PC-9 (cell line): Measurements from ENCODE around the gene MBIP.

Experiments
- EZH2 ChIP-seq: fragments of 200-600 bp; sonication (generic); IDR thresholded peaks from 2 replicates; pipeline ENCODE4 v1.8.0; 2017; ENCODE audit warnings: antibody characterized with exemption, low read depth
- TF ChIP-seq, protein P1 (sequence below): fragments of 200-600 bp; sonication (generic); conservative IDR thresholded peaks from 2 replicates; pipeline ENCODE4 v1.6.1; 2017; ENCODE audit warnings: mixed run types, antibody characterized with exemption, mild to moderate bottlenecking, moderate library complexity

DNA sequence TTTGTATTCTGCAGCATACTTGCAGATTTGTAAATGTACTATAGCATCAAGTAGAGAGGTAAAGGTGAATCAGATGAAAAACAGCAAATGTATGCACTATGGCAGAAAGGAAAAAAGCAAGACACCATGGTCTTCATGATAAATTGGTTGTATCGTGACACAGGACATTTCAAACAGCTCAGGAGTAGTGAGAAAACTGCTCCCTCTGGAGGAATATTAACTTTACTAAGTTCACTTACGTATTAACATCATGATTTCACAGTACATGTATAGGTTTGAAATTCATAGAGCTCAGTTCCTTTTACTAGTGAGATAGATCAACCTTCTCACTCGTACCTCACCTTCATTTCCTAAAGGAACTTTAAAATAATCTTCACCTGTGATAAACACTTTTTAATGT lies 6.5 kb downstream of the MBIP start:
- TF ChIP-seq, protein P1, sequence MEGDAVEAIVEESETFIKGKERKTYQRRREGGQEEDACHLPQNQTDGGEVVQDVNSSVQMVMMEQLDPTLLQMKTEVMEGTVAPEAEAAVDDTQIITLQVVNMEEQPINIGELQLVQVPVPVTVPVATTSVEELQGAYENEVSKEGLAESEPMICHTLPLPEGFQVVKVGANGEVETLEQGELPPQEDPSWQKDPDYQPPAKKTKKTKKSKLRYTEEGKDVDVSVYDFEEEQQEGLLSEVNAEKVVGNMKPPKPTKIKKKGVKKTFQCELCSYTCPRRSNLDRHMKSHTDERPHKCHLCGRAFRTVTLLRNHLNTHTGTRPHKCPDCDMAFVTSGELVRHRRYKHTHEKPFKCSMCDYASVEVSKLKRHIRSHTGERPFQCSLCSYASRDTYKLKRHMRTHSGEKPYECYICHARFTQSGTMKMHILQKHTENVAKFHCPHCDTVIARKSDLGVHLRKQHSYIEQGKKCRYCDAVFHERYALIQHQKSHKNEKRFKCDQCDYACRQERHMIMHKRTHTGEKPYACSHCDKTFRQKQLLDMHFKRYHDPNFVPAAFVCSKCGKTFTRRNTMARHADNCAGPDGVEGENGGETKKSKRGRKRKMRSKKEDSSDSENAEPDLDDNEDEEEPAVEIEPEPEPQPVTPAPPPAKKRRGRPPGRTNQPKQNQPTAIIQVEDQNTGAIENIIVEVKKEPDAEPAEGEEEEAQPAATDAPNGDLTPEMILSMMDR, result no peak
- no peak for TF ChIP-seq EZH2
